SIG-M5 (cell line): ENCODE data around the gene ZNF746.
"Not testable (repeated sequence)": the region's sequence is repeated elsewhere in the genome, so short reads cannot be mapped to it uniquely, and the experiment has no call there.

Experiments used
- DNase-seq: peaks from one replicate; lab custom pipeline; 2025; lab: John Stamatoyannopoulos, UW

Gene ZNF746

DNA sequence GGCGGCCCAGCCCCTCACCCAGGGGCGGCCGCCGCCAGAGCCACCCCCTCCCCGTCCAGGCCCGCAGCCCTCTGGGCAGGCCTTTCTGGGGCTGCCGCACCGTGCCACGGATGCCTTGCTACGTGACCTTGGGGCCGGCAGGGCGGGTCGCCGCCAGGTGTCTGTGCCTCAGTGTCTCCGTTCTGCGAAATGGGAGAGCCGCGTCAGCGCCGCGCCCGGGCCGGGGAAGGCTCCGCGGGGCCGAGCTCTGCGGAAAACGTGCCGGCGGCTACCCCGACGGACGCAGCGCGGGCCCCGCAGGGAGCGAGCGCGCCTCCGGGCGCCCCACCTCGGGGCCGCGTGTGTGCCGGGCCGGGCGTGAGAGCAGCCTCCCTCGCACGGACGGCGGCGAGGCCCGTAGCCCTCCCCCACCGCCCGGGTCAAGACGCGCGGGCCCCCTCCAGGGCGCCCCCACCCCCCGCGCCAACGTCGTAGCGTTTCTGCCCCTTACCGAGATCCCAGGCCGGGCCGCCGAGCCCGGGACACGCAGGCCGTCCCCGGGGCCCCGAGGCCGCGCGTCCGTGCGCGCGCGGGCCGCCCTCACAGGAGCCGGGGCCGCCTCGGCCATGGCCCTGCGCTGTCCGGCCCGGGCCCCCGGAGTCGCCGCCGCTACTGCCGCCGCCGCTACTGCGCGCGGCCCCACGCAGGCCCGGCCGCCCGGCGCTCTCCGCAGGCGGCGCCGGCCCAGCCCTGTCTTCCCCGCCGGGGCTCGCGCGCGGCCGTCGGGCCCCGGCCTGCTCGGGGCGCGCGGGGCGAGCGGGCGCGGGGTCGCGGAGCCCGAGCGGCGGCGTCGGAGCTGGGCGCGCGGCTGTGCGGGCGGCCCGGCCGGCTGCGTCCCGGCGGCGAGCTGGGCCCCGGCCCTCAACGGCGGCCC, 37.8 kb downstream of the ZNF746 start:
- no peak for DNase-seq

DNA sequence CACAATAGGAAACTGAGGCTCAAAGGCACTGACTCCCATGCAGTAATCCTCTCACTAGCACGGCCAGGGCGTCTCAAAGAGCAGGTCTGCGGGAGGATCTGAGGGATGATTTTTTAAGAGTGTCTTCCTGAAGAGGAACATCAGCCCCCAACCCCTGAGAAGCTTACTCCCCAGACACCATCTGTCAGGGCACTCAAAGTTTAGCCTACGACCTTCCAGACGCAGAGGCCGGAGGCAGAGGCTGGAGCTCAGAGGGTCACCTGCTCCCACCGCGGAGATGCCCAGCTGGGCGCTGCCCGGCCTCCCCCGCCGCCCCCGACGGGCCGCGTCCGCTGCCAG, 38.4 kb downstream of the ZNF746 start:
- no peak for DNase-seq

DNA sequence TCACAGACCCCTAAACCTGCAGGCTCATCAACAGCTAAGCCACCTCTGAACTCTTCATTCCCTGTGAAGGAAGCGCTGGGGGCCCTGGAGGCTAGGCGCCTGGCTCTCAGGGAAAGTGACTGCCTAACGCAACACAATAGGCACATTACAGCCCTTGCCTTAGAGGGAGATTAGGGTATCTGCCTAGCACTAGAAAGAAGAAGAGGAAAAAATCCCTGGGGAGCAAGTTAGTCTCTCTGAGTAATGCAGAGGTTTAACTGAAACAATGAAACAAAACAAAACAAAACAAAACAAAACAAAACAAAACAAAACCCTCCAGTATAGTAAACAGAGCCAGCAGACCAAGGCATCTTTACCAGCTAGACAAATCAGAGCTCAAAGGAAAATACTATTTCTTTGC, 39.4 kb downstream of the ZNF746 start:
- no peak for DNase-seq

DNA sequence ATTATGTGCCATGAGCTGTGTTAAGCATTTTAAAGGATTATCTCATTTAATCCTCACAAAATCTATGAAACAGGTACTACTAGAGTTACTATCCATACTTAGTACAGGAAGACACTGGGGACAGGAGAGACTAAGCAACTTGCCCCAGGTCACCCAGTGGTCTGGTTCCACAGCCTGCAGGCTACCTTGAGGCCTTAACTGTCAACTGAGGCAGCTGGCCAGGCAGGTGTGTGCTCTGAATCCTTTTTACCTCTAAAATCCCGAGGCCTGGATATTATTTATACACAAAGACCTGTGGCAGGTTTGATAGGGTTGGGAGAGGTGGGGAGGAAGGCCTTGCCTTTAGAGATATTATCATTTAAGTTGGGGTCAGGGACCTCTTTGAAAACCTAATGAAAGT, 39.8 kb downstream of the ZNF746 start:
- DNase-seq: no peak

DNA sequence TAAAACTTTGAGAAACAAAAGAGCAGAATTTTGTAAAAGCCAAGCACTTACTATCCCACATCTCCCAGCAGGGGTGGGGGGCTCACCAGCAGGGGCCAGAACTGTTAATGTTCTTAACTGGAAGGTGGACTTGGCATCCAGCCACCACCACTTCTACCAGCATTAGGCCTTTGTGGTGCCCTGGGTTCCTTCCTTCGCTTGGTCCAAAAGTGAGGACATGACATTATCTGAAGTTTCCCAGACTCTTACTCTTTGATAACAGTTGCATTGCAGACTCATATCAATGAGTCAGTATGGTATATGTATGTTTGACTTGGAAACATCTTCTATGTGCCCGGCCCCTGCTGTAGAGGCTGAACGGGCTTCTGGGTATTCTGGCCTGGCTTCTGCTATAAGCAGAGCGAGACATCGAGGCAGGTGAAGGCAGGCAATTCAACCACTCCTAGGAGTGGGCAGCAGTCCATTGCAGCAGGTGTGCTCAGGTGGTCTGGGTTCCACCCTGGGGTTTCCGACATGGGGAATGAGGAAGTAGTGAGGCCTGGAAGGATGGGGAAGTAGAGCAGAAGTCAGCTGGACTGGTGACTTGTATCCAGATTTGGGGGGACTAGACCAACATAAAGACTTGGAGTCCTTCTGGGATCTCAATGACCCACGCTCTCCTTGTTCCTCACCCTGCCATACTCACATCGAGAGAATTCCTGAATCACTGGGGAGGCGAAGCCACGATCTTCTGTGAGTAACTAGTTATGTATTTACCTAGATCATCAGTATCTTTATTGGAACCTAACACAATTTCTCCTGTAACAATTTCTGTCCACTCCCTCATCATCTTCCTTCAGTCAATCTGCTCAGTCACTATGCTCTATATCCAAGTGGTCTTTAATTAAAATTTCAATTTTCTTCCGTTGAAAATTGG, 40.8 kb downstream of the ZNF746 start:
- DNase-seq: no peak

DNA sequence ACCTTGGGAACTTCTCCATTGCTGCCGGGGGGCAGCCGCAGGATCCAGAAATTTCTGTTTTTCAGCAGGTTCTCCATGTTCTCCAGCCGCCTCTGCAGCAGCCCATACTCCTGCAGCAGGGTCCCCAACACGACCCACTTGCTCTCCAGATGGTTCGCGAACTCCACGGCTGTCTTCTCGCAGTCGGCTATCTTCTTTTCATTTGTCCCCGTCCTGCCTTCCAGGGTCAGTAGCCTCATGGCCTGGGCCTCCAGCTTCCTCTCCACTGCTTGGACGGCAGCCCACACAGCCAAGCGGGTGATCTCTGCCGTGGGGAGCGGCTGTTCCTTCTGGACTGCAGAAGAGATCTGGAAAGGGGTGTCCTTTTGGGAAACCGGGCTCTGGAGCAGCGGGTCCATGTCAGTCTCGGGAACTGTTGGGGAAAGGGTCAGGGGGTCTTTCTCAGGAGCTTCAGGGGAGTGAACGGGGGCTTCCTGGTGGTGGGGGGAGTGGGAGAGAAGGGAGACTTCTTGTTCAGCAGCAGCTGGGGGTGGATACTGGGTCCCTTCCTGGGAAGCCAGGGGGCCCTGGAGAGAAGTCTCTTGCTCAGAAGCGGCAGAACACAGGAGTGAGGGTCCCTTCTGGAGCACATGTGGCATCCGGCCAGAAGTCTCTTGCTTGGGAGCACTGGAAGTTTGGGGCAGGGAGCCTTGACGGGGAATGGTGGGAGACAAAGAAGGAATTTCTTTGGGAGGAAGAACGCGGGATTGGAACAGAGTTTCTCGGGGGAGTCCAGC, 42.2 kb downstream of the ZNF746 start:
- DNase-seq: no peak

DNA sequence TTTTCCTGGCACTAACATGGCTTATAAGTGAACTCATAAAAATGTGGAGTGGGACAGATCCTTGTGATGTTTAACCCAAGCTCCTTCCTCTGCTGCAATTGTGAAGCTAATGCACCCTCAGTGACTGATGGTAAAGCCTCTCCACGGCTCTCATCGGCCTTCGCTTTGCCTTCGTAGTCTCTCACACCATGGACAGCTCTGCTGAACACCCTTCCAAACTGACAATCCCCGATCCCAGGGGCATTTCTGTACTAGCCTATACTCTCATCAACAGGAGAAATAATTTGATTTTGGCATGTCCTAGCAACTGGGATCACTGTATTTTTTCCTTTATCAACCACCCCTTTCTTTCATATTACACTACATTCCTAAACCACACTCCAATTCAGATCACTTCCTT, 42.9 kb downstream of the ZNF746 start:
- DNase-seq: no peak

DNA sequence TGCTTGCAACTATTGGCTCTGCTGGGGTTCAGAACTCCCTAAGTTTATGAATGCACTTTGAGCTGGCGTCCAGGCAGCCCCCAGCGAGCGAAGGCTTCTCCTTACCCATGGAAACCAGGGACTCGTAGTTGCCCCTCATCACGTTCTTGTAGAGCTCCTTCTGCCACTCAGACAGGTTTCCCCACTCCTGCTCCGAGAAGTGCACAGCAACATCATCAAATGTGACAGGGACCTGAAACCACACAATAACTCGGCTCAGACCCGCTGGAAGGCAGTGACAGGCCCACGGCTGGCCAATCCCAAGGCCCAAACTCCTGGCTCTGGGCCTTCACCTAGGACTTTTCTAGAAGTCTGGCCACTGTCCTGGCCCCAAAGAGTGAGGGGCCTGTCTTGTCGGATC, 43.6 kb downstream of the ZNF746 start:
- no peak for DNase-seq

DNA sequence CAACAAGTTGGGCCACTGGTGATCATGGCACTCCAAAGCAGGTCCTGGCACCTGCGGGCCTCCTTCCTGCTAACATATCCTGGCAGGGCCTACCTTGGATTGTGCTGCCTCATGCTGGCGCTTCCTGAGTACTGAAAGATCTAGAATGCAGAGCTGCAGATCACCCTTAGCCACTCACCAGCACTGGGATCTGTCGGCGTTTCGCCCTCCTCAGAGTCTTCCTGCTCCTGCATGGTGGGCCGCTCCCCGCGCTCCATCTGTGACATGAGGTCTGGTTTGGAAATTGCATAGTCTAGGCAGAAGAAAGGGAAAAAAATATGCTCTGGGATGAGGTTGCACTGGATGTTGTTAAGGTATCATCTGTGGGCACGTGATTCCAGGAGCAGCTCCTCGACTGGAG, 46.8 kb downstream of the ZNF746 start:
- no peak for DNase-seq

DNA sequence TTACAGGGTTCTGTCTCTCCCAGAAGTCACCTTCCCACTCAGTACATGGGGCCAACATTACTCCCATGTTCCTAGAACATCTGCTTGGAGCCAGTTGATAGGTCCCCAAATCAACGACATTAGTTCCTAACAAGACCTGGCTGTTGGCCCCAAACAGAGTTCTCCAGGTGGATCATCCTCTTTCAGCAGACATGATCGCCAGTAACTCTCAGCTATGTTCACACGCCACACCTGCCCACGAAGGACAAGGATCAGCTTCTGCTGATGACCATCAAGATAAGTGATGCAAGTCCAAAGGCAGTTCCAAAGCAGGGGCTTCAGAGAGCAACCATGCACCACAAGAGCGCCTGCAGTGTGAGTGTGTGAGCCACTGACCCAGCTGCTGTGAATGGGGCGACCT, 47.7 kb downstream of the ZNF746 start:
- no peak for DNase-seq

DNA sequence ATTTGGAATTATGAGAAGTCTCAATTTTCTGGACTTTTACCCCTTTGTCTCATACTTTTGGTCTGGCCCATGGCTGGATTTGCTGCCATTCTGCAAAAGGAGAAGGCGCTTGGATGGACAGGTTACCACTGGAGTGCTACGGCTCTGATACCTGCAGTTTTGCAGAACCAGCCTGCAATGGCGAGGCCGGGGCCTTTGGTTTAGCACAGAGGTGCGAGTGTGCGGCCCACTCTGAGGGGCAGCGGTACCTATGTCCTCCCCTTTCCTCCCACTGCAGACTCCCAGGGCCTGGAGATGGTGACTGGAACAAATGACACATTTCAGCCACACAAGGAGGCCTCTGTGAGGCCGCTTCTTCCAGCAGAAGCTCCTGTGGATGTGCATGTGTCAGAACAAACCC, 48.6 kb downstream of the ZNF746 start:
- no peak for DNase-seq

DNA sequence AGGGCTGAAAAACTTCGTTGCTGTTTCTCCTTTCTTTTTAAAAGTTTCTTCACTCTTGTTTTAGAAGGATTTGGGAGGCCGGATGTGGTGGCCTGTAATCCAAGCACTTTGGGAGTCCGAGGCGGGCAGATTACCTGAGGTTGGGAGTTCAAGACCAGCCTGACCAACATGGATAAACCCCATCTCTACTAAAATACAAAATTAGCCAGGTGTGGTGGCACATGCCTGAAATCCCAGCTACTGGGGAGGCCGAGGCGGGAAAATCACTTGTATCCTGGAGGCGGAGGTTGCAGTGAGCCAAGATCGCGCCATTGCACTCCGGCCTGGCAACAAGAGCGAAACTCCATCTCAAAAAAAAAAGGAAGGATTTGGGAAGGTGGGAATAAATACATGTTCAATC, 51.6 kb downstream of the ZNF746 start:
- DNase-seq: not testable (repeated sequence)

DNA sequence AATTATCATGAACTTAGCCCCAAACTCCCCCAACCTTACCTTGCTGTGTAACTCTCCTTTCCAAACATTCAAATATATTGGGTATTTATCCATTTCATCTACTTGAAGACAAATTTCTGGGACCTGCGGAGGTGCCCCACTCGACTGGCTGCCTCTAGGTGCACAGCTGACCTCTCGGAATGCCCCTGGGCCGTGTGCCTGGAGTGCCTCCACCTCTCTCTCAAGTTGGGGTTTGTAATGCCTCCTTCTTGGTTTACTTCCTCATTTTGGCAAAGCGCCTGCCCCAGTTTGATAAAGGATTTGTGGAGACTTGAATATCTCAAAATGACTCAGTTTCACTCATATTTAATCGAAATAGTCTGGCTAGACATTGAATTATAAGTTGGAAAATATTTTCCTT, 53.3 kb downstream of the ZNF746 start:
- no peak for DNase-seq

DNA sequence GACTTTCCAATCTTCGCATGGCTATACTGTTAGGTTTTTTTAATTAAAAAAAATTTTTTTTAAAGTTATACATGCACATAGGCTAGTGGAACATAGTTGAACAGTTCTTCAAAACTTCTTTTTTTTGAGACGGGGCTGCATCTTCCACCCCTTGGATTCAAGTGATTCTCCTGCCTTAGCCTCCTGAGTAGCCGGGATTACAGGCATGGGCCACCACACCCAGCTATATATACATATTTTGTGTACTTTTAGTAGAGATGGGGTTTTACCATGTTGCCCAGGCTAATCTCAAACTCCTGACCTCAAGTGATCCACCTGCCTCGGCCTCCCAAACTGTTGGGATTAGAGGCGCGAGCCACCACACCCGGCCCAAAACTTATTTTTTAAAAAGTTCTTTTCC, 54.1 kb downstream of the ZNF746 start:
- no peak for DNase-seq

DNA sequence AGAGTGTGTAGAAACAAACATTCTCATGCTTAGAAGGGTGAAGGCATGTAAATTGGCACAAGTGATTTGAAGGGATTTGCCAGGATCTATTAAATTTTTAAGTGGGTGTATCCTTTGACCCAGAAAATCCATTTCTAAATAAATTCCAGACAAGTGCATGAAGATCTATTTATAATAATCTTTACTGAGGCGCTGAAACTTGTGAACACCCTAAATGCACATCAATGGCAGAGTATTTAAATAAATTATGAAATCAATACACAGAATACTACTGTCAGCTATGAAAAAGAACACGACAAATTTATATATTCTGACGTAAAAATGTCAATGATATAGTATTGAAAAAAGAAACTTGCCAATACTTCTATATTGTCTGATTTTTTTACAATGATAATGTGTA, 54.7 kb downstream of the ZNF746 start:
- no peak for DNase-seq

DNA sequence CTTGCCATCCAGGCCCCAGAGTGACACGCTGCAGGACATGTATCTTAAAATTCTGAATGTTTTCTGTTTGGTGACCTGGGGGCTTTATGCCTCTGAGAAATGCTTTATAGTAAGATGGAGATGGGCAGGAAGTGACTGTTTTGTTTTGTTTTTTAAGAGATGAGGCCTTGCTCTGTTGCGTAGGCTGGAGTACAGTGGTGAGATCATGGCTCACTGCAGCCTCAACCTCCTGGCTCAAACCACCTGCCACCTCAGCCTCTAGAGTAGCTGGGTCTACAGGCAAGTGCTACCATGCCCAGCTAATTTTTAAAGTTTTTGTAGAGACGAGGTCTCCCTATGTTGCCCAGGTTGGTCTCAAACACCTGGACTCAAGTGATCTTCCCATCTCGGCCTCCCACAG, 57.4 kb downstream of the ZNF746 start:
- no peak for DNase-seq

DNA sequence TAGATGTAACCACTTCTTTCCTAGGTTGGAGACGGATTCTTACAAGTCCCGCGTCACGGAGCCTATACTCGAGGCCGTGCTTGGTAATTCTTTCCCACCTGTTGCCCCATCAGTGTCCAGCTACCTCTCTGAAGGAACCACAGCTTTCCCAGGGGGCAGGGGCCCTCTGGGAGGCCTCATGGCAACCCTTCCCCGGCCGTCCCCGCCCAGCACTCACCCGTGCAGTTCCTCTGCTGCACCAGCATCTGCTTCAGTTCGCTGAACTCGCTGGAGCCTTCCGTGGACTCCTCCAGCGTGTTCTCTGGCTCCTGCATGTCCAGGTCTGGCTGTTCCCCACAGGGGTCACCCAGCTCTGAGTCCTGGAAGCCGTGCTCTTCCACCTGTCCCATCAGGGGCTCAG, 61.3 kb downstream of the ZNF746 start:
- DNase-seq: no peak

DNA sequence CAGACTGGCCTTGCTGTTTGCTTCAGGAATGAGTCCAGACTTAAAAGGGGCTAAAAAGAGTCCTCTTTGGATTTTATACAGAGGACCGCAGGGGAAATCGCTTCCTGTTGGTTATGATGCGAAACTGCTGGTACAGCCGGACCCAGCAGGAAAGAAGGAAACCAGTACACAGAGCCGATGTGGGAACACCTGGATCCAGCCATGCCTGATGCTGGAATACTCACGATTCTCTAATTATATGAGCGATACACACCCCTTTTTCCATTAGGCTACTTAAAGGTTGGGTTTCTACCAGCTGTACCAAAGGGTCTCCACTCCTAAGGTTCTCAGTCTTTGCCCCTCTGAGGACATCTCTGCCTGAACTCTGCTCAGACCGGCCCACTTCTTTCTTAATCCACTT, 64.5 kb downstream of the ZNF746 start:
- DNase-seq: no peak

DNA sequence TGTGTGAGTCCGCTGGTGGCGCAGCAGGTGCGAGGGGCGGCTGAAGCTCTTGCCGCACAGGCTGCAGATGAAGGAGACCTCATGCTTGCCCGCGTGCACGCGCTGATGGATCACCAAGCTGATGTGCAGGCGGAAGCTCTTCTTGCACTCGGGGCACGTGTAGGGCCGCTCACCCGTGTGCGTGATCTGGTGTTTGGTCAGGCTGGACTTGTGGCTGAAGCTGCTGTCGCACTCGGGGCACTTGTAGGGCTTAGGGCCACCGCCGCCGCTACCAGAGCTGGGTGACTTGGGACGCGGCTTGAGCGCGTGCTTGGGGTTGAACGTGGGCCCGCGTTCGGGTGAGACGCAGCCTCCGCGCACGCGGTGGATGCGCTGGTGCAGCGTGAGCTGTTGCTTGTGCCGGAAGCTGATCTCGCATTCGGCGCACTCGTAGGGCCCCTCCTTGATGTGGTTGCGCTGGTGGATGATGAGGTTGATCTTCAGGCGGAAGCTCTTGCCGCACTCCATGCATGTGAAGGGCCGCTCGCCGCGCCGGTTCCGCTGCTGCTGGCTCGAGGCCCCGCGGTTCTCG, 65.4 kb downstream of the ZNF746 start:
- DNase-seq: no peak

DNA sequence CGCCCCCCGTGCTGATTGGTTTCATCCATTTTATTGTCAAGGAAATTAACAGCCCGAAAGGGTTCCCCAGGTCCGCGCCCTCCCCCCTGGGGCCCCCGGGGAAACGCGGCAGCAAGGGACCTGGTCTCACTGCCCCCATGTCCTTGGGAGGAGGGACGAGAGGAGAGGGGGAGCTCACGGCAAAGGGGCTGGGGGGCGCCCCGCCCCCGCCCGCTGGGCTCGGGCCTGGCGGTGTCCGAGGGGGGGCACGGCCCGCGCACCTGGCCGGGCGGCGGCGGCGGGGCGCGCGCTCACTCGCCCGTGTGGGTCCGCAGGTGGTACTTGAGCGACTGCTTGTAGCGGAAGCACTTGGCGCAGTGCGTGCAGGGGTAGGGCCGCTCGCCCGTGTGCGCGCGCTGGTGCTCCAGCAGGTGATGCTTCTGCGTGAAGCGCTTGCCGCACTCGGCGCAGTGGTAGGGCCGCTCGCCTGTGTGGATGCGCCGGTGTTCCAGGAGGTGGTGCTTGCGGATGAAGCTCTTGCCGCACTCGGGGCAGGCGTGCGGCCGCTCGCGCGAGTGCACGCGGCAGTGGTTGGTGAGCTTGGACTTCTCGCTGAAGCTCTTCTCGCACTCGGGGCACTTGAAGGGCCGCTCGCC, 66.0 kb downstream of the ZNF746 start:
- DNase-seq: no peak

DNA sequence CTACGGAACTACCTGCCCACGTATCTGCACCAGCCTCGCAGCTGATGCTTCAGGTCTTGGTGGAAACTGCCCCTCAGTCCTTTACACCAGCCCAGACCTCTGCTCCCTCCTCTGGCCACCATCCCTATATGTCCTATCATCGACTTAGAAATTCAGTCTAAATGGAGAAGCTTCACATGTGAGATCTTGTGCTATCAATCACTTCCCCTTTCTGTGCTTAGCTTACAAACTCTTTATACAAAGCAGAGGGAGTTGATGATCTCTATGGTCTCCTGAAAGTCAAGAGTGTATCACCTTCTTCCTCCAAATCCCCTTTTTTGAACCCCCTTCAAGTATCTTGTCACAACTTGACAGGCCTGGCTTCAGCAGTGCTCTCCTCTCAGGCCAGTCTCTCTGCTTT, 67.4 kb downstream of the ZNF746 start:
- no peak for DNase-seq

DNA sequence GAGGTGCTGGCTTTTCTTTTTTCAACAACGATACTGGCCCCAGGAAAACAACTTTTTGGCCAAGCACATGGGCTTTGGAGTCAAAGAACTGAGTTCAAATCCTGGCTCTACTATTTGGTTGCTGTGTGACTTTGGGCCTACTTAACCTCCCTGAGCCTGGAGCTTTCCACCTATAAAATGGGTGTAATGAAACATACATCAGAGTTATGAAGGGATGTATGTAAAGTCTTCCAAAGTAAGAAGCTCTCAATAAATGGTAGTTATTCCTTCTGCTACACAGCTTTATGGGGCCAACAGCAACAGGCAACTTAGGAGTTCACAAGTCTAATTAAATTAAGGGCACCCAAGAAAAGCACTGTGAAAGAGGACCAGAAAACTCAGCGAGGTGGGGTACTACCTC, 69.7 kb downstream of the ZNF746 start:
- DNase-seq: no peak
